Measurements from ENCODE around the gene ITGA6. TPM values are rescaled to one million over a fixed set of nuclear protein-coding genes. Genes with fewer than 3 reads are reported as not detected.

Gene ITGA6
- total RNA-seq, 1 donor from 2014 or later, result 0.81 TPM

DNA sequence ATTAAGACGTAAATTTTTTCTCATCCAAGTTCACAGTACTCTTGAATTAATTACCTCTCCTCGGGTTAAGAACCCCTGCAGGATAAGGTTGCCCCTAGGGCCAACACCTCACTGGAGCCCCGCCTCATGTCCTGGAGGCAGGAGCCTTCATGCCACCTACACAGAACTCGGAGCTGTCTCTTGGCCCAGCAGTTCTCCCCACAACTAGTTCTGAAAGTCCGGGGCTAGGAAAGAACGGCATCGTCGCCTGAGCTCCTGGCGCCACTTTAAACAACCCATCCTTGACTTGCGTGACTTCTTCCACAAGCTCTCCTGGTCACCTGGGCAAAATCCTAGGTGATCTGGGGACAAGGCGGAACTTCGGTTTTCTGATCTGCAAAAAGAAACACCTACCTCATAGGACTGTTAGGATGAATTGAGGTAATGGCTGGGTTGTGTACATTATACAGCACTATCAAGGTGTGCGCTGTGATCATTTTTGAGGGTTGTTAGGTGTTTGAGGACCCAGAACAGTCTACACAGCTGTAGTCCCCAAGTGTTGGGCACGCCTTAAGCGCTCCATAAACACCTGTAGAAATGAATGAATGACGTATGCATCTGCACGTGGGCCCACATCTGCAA is 641 bp upstream of the ITGA6 start:
- H3K4me3 Mint-ChIP-seq (ENCODE audit: unreplicated experiment), result peak overlapping the region; percentile 82
- no peaks in the 10 kb centered on the region for H3K9me3 Mint-ChIP-seq (ENCODE audit: unreplicated experiment)
- no peaks in the 10 kb centered on the region for H3K36me3 Mint-ChIP-seq (ENCODE audit: unreplicated experiment)
- no peak overlapping the region for H3K27ac Mint-ChIP-seq (ENCODE audit: unreplicated experiment)
- no peak for TF ChIP-seq CTCF (IDR thresholded peaks at IDR 0.05; ENCODE audit: partially characterized antibody, unreplicated experiment)
- peaks cover 4% of the 10 kb centered on the region for H3K27me3 Mint-ChIP-seq (ENCODE audit: unreplicated experiment)
- H3K4me1 Mint-ChIP-seq (ENCODE audit: low read depth, unreplicated experiment), result peaks cover 2% of the 10 kb centered on the region
- DNase-seq, result no peak

DNA sequence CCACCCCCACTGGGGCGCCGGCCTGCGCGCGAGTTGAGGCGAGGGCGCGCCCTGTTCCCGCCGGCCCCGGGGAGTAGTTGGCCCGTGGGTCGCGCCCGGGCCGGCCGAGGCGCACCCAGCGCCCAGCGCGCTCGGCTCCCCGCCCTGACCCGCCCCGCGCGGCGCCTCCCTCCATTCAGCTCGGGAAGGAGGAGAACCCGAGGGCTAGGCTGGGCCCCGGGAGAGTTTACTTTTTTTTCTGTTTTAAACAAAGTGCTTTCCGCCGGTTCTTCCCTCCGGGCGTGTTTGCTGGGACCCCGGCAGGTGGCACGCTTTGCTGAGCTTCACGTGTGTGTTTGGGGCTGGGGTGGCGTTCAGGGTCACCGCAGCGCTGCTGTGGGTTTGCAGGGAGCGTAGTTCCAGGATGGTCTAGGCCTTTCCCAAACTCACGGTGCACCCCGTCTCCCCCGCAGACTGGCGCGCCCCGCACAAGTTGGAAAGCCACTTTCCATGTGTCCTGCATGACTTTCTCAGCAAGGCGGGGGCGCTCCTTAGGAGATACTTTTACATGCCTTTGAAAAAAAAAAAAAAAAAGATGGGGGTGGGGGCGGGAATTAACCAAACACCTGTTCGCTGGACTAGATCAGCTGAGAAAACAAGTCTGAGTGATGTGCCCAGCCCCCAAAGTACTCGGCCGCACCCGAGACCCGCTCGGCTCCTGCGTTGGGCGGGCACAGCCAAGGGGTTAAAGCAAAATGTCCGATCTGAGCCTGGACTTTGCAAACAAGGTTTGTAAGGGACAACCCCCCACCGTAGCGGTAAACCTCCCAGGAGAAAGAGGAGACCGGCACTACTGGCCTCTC is 825 bp downstream of the ITGA6 start:
- no peak for TF ChIP-seq CTCF (IDR thresholded peaks at IDR 0.05; ENCODE audit: partially characterized antibody, unreplicated experiment)
- no peaks in the 10 kb centered on the region for H3K36me3 Mint-ChIP-seq (ENCODE audit: unreplicated experiment)
- H3K4me1 Mint-ChIP-seq (ENCODE audit: low read depth, unreplicated experiment), result peaks cover 2% of the 10 kb centered on the region
- H3K9me3 Mint-ChIP-seq (ENCODE audit: unreplicated experiment), result no peaks in the 10 kb centered on the region
- DNase-seq, result peak; percentile 30
- peak overlapping the region; percentile 78 for H3K4me3 Mint-ChIP-seq (ENCODE audit: unreplicated experiment)
- H3K27me3 Mint-ChIP-seq (ENCODE audit: unreplicated experiment), result peaks cover 4% of the 10 kb centered on the region
- no peak overlapping the region for H3K27ac Mint-ChIP-seq (ENCODE audit: unreplicated experiment)

GRCh38 chr2:172428832-172429210 is 1.4 kb downstream of the ITGA6 start:
- Mint-ChIP-seq H3K4me3 (ENCODE audit: unreplicated experiment) (peak overlapping the region; percentile 78), H3K36me3 (ENCODE audit: unreplicated experiment) (no peaks in the 10 kb centered on the region), H3K27me3 (ENCODE audit: unreplicated experiment) (peaks cover 4% of the 10 kb centered on the region), H3K27ac (ENCODE audit: unreplicated experiment) (no peak overlapping the region), H3K4me1 (ENCODE audit: low read depth, unreplicated experiment) (peaks cover 2% of the 10 kb centered on the region), H3K9me3 (ENCODE audit: unreplicated experiment) (no peaks in the 10 kb centered on the region)
- no peak for DNase-seq
- no peak for TF ChIP-seq CTCF (IDR thresholded peaks at IDR 0.05; ENCODE audit: partially characterized antibody, unreplicated experiment)

DNA sequence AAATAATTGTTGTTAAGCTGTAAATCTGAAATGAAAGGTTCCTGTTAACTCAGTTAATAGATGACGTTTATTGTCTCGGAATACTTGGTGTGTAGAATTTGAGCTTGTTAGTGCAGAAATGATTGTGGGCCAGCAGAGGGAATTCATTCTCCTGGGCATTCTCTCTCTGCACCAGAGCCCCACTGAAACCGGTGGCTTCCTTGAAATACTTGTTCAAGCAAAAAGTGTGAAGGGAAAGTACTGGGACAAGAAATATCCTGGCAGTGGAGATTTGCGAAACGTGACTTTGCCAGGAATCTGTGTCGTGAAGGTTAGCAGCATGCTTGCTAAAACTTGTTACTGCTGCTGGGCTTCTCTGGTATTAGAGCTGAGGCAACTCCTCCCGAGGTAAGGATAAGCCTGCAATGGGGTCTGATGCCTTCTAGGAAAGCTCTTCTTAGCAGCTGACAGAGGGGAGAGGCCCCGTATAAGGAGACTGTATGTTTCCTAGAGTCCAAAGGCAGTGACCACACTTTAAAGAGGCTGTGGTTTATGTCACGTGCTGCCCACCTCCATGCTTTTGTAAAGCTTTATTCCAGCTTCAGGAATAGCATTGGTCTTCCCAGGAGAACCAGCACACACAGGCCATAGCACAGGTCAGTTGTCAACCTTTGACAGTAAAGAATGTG is 2.0 kb downstream of the ITGA6 start:
- peaks cover 4% of the 10 kb centered on the region for H3K27me3 Mint-ChIP-seq (ENCODE audit: unreplicated experiment)
- peaks cover 2% of the 10 kb centered on the region for H3K4me1 Mint-ChIP-seq (ENCODE audit: low read depth, unreplicated experiment)

More for the DNA sequence above, 2.0 kb downstream of the ITGA6 start:
- TF ChIP-seq CTCF (IDR thresholded peaks at IDR 0.05; ENCODE audit: partially characterized antibody, unreplicated experiment), result no peak
- H3K27ac Mint-ChIP-seq (ENCODE audit: unreplicated experiment), result no peak overlapping the region
- H3K9me3 Mint-ChIP-seq (ENCODE audit: unreplicated experiment), result no peaks in the 10 kb centered on the region
- no peak for DNase-seq
- no peaks in the 10 kb centered on the region for H3K36me3 Mint-ChIP-seq (ENCODE audit: unreplicated experiment)
- no peak overlapping the region for H3K4me3 Mint-ChIP-seq (ENCODE audit: unreplicated experiment)

All from glutamatergic neuron (in vitro differentiated cells).